DOHH2 (cell line): ENCODE data around the gene ECPAS.

ENCODE experiments used
- EZH2phosphoT487 ChIP-seq: fragments of 200-600 bp; sonication (generic); IDR thresholded peaks from 2 replicates; pipeline ENCODE4 v1.6.1; 2017; ENCODE audit warnings: borderline replicate concordance, mild to moderate bottlenecking, antibody characterized with exemption, low read length, moderate library complexity, mixed read lengths
- TF ChIP-seq, protein P1 (sequence below): fragments of 200-600 bp; sonication (generic); IDR thresholded peaks from one replicate; pipeline ENCODE4 v1.5.1; 2014; ENCODE audit warnings: antibody characterized with exemption, mild to moderate bottlenecking, low read depth, low read length; ENCODE audit not compliant: poor library complexity, severe bottlenecking

DNA sequence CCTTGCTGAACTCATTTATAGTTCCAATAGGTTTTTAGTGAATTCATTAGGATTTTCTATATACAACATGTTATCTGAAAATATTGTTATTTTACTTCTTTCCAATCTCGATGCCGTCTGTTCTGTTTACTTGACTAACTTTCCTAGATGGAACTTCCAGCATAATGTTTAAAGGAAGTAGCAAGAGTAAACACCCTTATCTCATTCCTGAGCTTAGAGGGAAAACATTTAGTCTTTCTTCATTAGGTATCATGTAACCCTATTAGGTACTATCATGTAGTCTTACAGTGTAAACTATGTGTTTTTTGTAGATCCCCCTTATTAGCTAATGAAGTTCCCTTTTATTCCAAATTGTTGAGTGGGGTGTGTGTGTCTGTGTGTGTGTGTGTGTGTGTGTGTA lies 131.6 kb downstream of the ECPAS start:
- TF ChIP-seq, protein P1, sequence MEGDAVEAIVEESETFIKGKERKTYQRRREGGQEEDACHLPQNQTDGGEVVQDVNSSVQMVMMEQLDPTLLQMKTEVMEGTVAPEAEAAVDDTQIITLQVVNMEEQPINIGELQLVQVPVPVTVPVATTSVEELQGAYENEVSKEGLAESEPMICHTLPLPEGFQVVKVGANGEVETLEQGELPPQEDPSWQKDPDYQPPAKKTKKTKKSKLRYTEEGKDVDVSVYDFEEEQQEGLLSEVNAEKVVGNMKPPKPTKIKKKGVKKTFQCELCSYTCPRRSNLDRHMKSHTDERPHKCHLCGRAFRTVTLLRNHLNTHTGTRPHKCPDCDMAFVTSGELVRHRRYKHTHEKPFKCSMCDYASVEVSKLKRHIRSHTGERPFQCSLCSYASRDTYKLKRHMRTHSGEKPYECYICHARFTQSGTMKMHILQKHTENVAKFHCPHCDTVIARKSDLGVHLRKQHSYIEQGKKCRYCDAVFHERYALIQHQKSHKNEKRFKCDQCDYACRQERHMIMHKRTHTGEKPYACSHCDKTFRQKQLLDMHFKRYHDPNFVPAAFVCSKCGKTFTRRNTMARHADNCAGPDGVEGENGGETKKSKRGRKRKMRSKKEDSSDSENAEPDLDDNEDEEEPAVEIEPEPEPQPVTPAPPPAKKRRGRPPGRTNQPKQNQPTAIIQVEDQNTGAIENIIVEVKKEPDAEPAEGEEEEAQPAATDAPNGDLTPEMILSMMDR: no peak
- TF ChIP-seq EZH2phosphoT487: no peak
